Endothelial cell of umbilical vein (primary cell): Measurements from ENCODE around the gene RIMBP2. TPM values are rescaled to one million over a fixed set of nuclear protein-coding genes. Genes with fewer than 3 reads are reported as not detected.

Experiments used
- BruUV-seq: library from RNA; stranded (reverse); fragments of 400-500 nt; replicated peaks from 2 replicates; lab custom pipeline; 2021; lab: Mats Ljungman, UMichigan
- CTCF ChIA-PET: fragments of 300-600, 350-600 bp; sonication (Branson Sonifier 250); formaldehyde crosslinking; loops from one replicate; lab custom pipeline; 2021; ENCODE audit warnings: antibody characterized with exemption, inconsistent platforms; lab: Charles Lee
- POLR2A ChIA-PET: fragments of 300-600, 350-600 bp; sonication (Branson Sonifier 250); formaldehyde crosslinking; loops from one replicate; lab custom pipeline; 2021; ENCODE audit warnings: antibody characterized with exemption, inconsistent platforms; lab: Charles Lee
- DNase-seq: peaks from one replicate; pipeline ENCODE4 v3.0.0-alpha.2; 2011; ENCODE audit warnings: low read depth, low spot score
- FAIRE-seq: peaks from 2 replicates; lab custom pipeline; 2011; peaks lifted over from hg19 to GRCh38; lab: Jason Lieb, UNC
- H2AFZ ChIP-seq: 2 replicates; pipeline ENCODE4 v1.6.0; 2012; ENCODE audit warnings: low read depth, low read length, control low read depth, inconsistent platforms
- H3K27ac ChIP-seq: 2 replicates; pipeline ENCODE4 v1.5.1; 2011; ENCODE audit warnings: low read depth, mild to moderate bottlenecking, control low read depth, low read length, moderate library complexity; ENCODE audit not compliant: insufficient read depth
- H3K27me3 ChIP-seq, 2 experiments: 2 replicates each; pipeline versions ENCODE4 v1.6.0 to v1.6.1; 2011; ENCODE audit warnings: low read length in 2 of 2, mixed read lengths in 1 of 2; ENCODE audit not compliant: control insufficient read depth in 2 of 2, insufficient read depth in 2 of 2
- H3K36me3 ChIP-seq, 2 experiments: 2 replicates in 1 of 2; 3 replicates in 1 of 2; pipeline ENCODE4 v1.5.1; 2011; ENCODE audit warnings: low read length in 2 of 2, mild to moderate bottlenecking in 1 of 2, moderate library complexity in 1 of 2; ENCODE audit not compliant: control insufficient read depth in 2 of 2, insufficient read depth in 2 of 2; ENCODE audit errors: extremely low read depth in 1 of 2
- H3K4me1 ChIP-seq: 3 replicates; pipeline ENCODE4 v1.5.1; 2011; ENCODE audit warnings: mild to moderate bottlenecking, low read length; ENCODE audit not compliant: control insufficient read depth, insufficient read depth; ENCODE audit errors: extremely low read depth
- H3K4me2 ChIP-seq: 2 replicates; pipeline ENCODE4 v1.6.1; 2011; ENCODE audit warnings: low read length, control low read depth, mixed read lengths; ENCODE audit not compliant: insufficient read depth
- H3K4me3 ChIP-seq, 3 experiments: fragments of 200-600 bp in 1 of 3; sonication (generic), shearing (Covaris generic) in 1 of 3; replicated peaks in 1 of 3; 2 replicates each; pipeline ENCODE4 v1.5.1; 2011 to 2016; ENCODE audit warnings: control low read depth in 3 of 3, low read length in 3 of 3, mild to moderate bottlenecking in 2 of 3, inconsistent platforms in 1 of 3, low read depth in 1 of 3, moderate library complexity in 1 of 3; ENCODE audit not compliant: insufficient read depth in 1 of 3
- H3K79me2 ChIP-seq: 2 replicates; pipeline ENCODE4 v1.6.0; 2012; ENCODE audit warnings: low read length, inconsistent platforms; ENCODE audit not compliant: control insufficient read depth, insufficient read depth
- H3K9ac ChIP-seq: replicated peaks from 2 replicates; pipeline ENCODE3; 2011; ENCODE audit warnings: low read length, control low read depth; ENCODE audit not compliant: insufficient read depth; ENCODE audit errors: extremely low read depth
- H3K9me1 ChIP-seq: replicated peaks from 3 replicates; pipeline ENCODE4 v1.6.0; 2011; ENCODE audit warnings: mild to moderate bottlenecking, low read length; ENCODE audit not compliant: control insufficient read depth, insufficient read depth; ENCODE audit errors: extremely low read depth
- H3K9me3 ChIP-seq: replicated peaks from 2 replicates; pipeline ENCODE4 v1.5.1; 2012; ENCODE audit warnings: low read length, inconsistent platforms; ENCODE audit not compliant: control insufficient read depth, insufficient read depth
- H4K20me1 ChIP-seq: replicated peaks from 2 replicates; pipeline ENCODE3; 2011; ENCODE audit warnings: mild to moderate bottlenecking, low read length; ENCODE audit not compliant: control insufficient read depth, insufficient read depth; ENCODE audit errors: extremely low read depth
- EZH2 ChIP-seq: IDR thresholded peaks from 2 replicates; pipeline ENCODE4 v1.6.1; 2012; ENCODE audit warnings: borderline replicate concordance, low read depth, mild to moderate bottlenecking, moderate library complexity, low read length, inconsistent platforms; ENCODE audit not compliant: severe bottlenecking
- GATA2 ChIP-seq: IDR thresholded peaks from 2 replicates; pipeline ENCODE4 v1.7.0; 2011; ENCODE audit warnings: low read depth, mild to moderate bottlenecking, moderate library complexity, mixed read lengths, low read length; ENCODE audit not compliant: insufficient read length, insufficient read depth
- JUN ChIP-seq: IDR thresholded peaks from 2 replicates; pipeline ENCODE4 v1.6.1; 2011; ENCODE audit warnings: borderline replicate concordance, low read depth; ENCODE audit not compliant: insufficient read length, insufficient read depth
- MAX ChIP-seq: IDR thresholded peaks from 2 replicates; pipeline ENCODE4 v1.6.1; 2011; ENCODE audit not compliant: insufficient read depth, insufficient read length
- MYC ChIP-seq: IDR thresholded peaks from one replicate; pipeline ENCODE4 v1.6.1; 2011; ENCODE audit warnings: mild to moderate bottlenecking, low read depth, low read length
- POLR2AphosphoS5 ChIP-seq: IDR thresholded peaks from 2 replicates; pipeline ENCODE4 v1.6.1; 2012; ENCODE audit warnings: low read depth, mild to moderate bottlenecking, control low read depth, low read length, moderate library complexity; ENCODE audit not compliant: insufficient read depth
- dilution Hi-C: fragments of 300-500 bp; cut with MboI; formaldehyde crosslinking; loops from one replicate; pipeline ENCODE4 v1.15.0; 2019; ENCODE audit warnings: low sequenced_read_pairs; ENCODE audit not compliant: extremely low pct_ligation_motif_present
- intact Hi-C: fragments of 100-400 bp; cut with micrococcal nuclease; formaldehyde crosslinking; loops from one replicate; pipeline ENCODE4 v1.10.0; 2022
- polyA plus RNA-seq, 4 experiments: library from polyadenylated mRNA; depleted of rRNA in 3 of 4; stranded (reverse) in 3 of 4; unstranded in 1 of 4; fragments of >200 nt; gene quantifications; 2 replicates each; pipeline versions ENCODE4 v1.2.1 to v1.2.3, GENCODE V29; 2011 to 2012; ENCODE audit warnings: missing spikeins in 1 of 4
- total RNA-seq: library from RNA; stranded (reverse); gene quantifications from 2 replicates; pipeline ENCODE4 v1.2.3, GENCODE V29; 2021
- TF ChIP-seq, protein P1 (sequence below), 2 donors: IDR thresholded peaks; 1 replicate in 1 of 2; 2 replicates in 1 of 2; pipeline ENCODE4 v1.5.1; 2011; ENCODE audit warnings: low read length in 2 of 2, mild to moderate bottlenecking in 2 of 2, moderate library complexity in 2 of 2, control low read depth in 1 of 2, inconsistent platforms in 1 of 2, low read depth in 1 of 2; ENCODE audit not compliant: insufficient read depth in 1 of 2; ENCODE audit errors: extremely low read depth in 1 of 2

The RIMBP2 gene
- total and polyA plus RNA-seq, 2 donors (not counting 3 experiments of a cell fraction or from before 2014, with no cell fraction given) = 0.04 TPM; not detected in 1

- Histone ChIP-seq H3K4me1 (no peaks in the 10 kb centered on the region), H3K27ac (no peak overlapping the region), H2AFZ (no peak overlapping the region), H3K4me2 (no peak overlapping the region), H3K9ac (no peak overlapping the region), H3K9me1 (no peaks in the 10 kb centered on the region), H4K20me1 (no peaks in the 10 kb centered on the region), H3K27me3 (no peaks in the 10 kb centered on the region), H3K4me3 (no peak overlapping the region), H3K9me3 (peaks cover 9% of the 10 kb centered on the region), H3K79me2 (no peaks in the 10 kb centered on the region), H3K36me3 (no peaks in the 10 kb centered on the region)
- FAIRE-seq (no peak), DNase-seq (no peak)
- dilution Hi-C loops (no loop called here), intact Hi-C loops (no loop called here)
- TF ChIP-seq JUN (no peak), EZH2 (no peak), POLR2AphosphoS5 (no peak), MAX (no peak), GATA2 (no peak), MYC (no peak)
- TF ChIP-seq, protein P1, sequence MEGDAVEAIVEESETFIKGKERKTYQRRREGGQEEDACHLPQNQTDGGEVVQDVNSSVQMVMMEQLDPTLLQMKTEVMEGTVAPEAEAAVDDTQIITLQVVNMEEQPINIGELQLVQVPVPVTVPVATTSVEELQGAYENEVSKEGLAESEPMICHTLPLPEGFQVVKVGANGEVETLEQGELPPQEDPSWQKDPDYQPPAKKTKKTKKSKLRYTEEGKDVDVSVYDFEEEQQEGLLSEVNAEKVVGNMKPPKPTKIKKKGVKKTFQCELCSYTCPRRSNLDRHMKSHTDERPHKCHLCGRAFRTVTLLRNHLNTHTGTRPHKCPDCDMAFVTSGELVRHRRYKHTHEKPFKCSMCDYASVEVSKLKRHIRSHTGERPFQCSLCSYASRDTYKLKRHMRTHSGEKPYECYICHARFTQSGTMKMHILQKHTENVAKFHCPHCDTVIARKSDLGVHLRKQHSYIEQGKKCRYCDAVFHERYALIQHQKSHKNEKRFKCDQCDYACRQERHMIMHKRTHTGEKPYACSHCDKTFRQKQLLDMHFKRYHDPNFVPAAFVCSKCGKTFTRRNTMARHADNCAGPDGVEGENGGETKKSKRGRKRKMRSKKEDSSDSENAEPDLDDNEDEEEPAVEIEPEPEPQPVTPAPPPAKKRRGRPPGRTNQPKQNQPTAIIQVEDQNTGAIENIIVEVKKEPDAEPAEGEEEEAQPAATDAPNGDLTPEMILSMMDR (IDR thresholded peaks at IDR 0.05; ENCODE audit: extremely low read depth in 1 of 2, insufficient read depth in 1 of 2, low read depth in 1 of 2, low read length in 2 of 2) = no peak
- BruUV-seq = no TSS peak
- POLR2A ChIA-PET = no interaction called here
- CTCF ChIA-PET = no interaction called here
Measured at GRCh38 chr12:130429656-130430505, 286.2 kb downstream of the RIMBP2 start.
